Endothelial cell of umbilical vein (primary cell): ENCODE results near the gene MTG2. TPM values are rescaled to one million over a fixed set of nuclear protein-coding genes. Genes with fewer than 3 reads are reported as not detected.

ENCODE experiments used
- BruUV-seq: library from RNA; stranded (reverse); fragments of 400-500 nt; replicated peaks from 2 replicates; lab custom pipeline; 2021; lab: Mats Ljungman, UMichigan
- CTCF ChIA-PET: fragments of 300-600, 350-600 bp; sonication (Branson Sonifier 250); formaldehyde crosslinking; loops from one replicate; lab custom pipeline; 2021; ENCODE audit warnings: antibody characterized with exemption, inconsistent platforms; lab: Charles Lee
- POLR2A ChIA-PET: fragments of 300-600, 350-600 bp; sonication (Branson Sonifier 250); formaldehyde crosslinking; loops from one replicate; lab custom pipeline; 2021; ENCODE audit warnings: antibody characterized with exemption, inconsistent platforms; lab: Charles Lee
- DNase-seq: peaks from one replicate; pipeline ENCODE4 v3.0.0-alpha.2; 2011; ENCODE audit warnings: low read depth, low spot score
- FAIRE-seq: peaks from 2 replicates; lab custom pipeline; 2011; peaks lifted over from hg19 to GRCh38; lab: Jason Lieb, UNC
- H2AFZ ChIP-seq: 2 replicates; pipeline ENCODE4 v1.6.0; 2012; ENCODE audit warnings: low read depth, low read length, control low read depth, inconsistent platforms
- H3K27ac ChIP-seq: 2 replicates; pipeline ENCODE4 v1.5.1; 2011; ENCODE audit warnings: low read depth, mild to moderate bottlenecking, control low read depth, low read length, moderate library complexity; ENCODE audit not compliant: insufficient read depth
- H3K27me3 ChIP-seq, 2 experiments: 2 replicates each; pipeline versions ENCODE4 v1.6.0 to v1.6.1; 2011; ENCODE audit warnings: low read length in 2 of 2, mixed read lengths in 1 of 2; ENCODE audit not compliant: control insufficient read depth in 2 of 2, insufficient read depth in 2 of 2
- H3K36me3 ChIP-seq, 2 experiments: 2 replicates in 1 of 2; 3 replicates in 1 of 2; pipeline ENCODE4 v1.5.1; 2011; ENCODE audit warnings: low read length in 2 of 2, mild to moderate bottlenecking in 1 of 2, moderate library complexity in 1 of 2; ENCODE audit not compliant: control insufficient read depth in 2 of 2, insufficient read depth in 2 of 2; ENCODE audit errors: extremely low read depth in 1 of 2
- H3K4me1 ChIP-seq: 3 replicates; pipeline ENCODE4 v1.5.1; 2011; ENCODE audit warnings: mild to moderate bottlenecking, low read length; ENCODE audit not compliant: control insufficient read depth, insufficient read depth; ENCODE audit errors: extremely low read depth
- H3K4me2 ChIP-seq: 2 replicates; pipeline ENCODE4 v1.6.1; 2011; ENCODE audit warnings: low read length, control low read depth, mixed read lengths; ENCODE audit not compliant: insufficient read depth
- H3K4me3 ChIP-seq, 3 experiments: fragments of 200-600 bp in 1 of 3; sonication (generic), shearing (Covaris generic) in 1 of 3; replicated peaks in 1 of 3; 2 replicates each; pipeline ENCODE4 v1.5.1; 2011 to 2016; ENCODE audit warnings: control low read depth in 3 of 3, low read length in 3 of 3, mild to moderate bottlenecking in 2 of 3, inconsistent platforms in 1 of 3, low read depth in 1 of 3, moderate library complexity in 1 of 3; ENCODE audit not compliant: insufficient read depth in 1 of 3
- H3K79me2 ChIP-seq: 2 replicates; pipeline ENCODE4 v1.6.0; 2012; ENCODE audit warnings: low read length, inconsistent platforms; ENCODE audit not compliant: control insufficient read depth, insufficient read depth
- H3K9ac ChIP-seq: replicated peaks from 2 replicates; pipeline ENCODE3; 2011; ENCODE audit warnings: low read length, control low read depth; ENCODE audit not compliant: insufficient read depth; ENCODE audit errors: extremely low read depth
- H3K9me1 ChIP-seq: replicated peaks from 3 replicates; pipeline ENCODE4 v1.6.0; 2011; ENCODE audit warnings: mild to moderate bottlenecking, low read length; ENCODE audit not compliant: control insufficient read depth, insufficient read depth; ENCODE audit errors: extremely low read depth
- H3K9me3 ChIP-seq: replicated peaks from 2 replicates; pipeline ENCODE4 v1.5.1; 2012; ENCODE audit warnings: low read length, inconsistent platforms; ENCODE audit not compliant: control insufficient read depth, insufficient read depth
- H4K20me1 ChIP-seq: replicated peaks from 2 replicates; pipeline ENCODE3; 2011; ENCODE audit warnings: mild to moderate bottlenecking, low read length; ENCODE audit not compliant: control insufficient read depth, insufficient read depth; ENCODE audit errors: extremely low read depth
- CTCF ChIP-seq, 2 donors: IDR thresholded peaks; 1 replicate in 1 of 2; 2 replicates in 1 of 2; pipeline ENCODE4 v1.5.1; 2011; ENCODE audit warnings: low read length in 2 of 2, mild to moderate bottlenecking in 2 of 2, moderate library complexity in 2 of 2, control low read depth in 1 of 2, inconsistent platforms in 1 of 2, low read depth in 1 of 2; ENCODE audit not compliant: insufficient read depth in 1 of 2; ENCODE audit errors: extremely low read depth in 1 of 2
- EZH2 ChIP-seq: IDR thresholded peaks from 2 replicates; pipeline ENCODE4 v1.6.1; 2012; ENCODE audit warnings: borderline replicate concordance, low read depth, mild to moderate bottlenecking, moderate library complexity, low read length, inconsistent platforms; ENCODE audit not compliant: severe bottlenecking
- FOS ChIP-seq: IDR thresholded peaks from 2 replicates; pipeline ENCODE4 v1.6.1; 2011; ENCODE audit warnings: mild to moderate bottlenecking, low read length, moderate library complexity, borderline replicate concordance; ENCODE audit not compliant: insufficient read depth
- GATA2 ChIP-seq: IDR thresholded peaks from 2 replicates; pipeline ENCODE4 v1.7.0; 2011; ENCODE audit warnings: low read depth, mild to moderate bottlenecking, moderate library complexity, mixed read lengths, low read length; ENCODE audit not compliant: insufficient read length, insufficient read depth
- JUN ChIP-seq: IDR thresholded peaks from 2 replicates; pipeline ENCODE4 v1.6.1; 2011; ENCODE audit warnings: borderline replicate concordance, low read depth; ENCODE audit not compliant: insufficient read length, insufficient read depth
- MAX ChIP-seq: IDR thresholded peaks from 2 replicates; pipeline ENCODE4 v1.6.1; 2011; ENCODE audit not compliant: insufficient read depth, insufficient read length
- MYC ChIP-seq: IDR thresholded peaks from one replicate; pipeline ENCODE4 v1.6.1; 2011; ENCODE audit warnings: mild to moderate bottlenecking, low read depth, low read length
- POLR2A ChIP-seq: IDR thresholded peaks from 2 replicates; pipeline ENCODE4 v1.6.1; 2012; ENCODE audit warnings: low read depth, mild to moderate bottlenecking, control low read depth, low read length
- POLR2AphosphoS5 ChIP-seq: IDR thresholded peaks from 2 replicates; pipeline ENCODE4 v1.6.1; 2012; ENCODE audit warnings: low read depth, mild to moderate bottlenecking, control low read depth, low read length, moderate library complexity; ENCODE audit not compliant: insufficient read depth
- dilution Hi-C: fragments of 300-500 bp; cut with MboI; formaldehyde crosslinking; loops from one replicate; pipeline ENCODE4 v1.15.0; 2019; ENCODE audit warnings: low sequenced_read_pairs; ENCODE audit not compliant: extremely low pct_ligation_motif_present
- intact Hi-C: fragments of 100-400 bp; cut with micrococcal nuclease; formaldehyde crosslinking; loops from one replicate; pipeline ENCODE4 v1.10.0; 2022
- polyA plus RNA-seq, 4 experiments: library from polyadenylated mRNA; depleted of rRNA in 3 of 4; stranded (reverse) in 3 of 4; unstranded in 1 of 4; fragments of >200 nt; gene quantifications; 2 replicates each; pipeline versions ENCODE4 v1.2.1 to v1.2.3, GENCODE V29; 2011 to 2012; ENCODE audit warnings: missing spikeins in 1 of 4
- total RNA-seq: library from RNA; stranded (reverse); gene quantifications from 2 replicates; pipeline ENCODE4 v1.2.3, GENCODE V29; 2021

The MTG2 gene
- total and polyA plus RNA-seq, 2 donors (not counting 3 experiments of a cell fraction or from before 2014, with no cell fraction given): 19.9 to 31.6 TPM

DNA sequence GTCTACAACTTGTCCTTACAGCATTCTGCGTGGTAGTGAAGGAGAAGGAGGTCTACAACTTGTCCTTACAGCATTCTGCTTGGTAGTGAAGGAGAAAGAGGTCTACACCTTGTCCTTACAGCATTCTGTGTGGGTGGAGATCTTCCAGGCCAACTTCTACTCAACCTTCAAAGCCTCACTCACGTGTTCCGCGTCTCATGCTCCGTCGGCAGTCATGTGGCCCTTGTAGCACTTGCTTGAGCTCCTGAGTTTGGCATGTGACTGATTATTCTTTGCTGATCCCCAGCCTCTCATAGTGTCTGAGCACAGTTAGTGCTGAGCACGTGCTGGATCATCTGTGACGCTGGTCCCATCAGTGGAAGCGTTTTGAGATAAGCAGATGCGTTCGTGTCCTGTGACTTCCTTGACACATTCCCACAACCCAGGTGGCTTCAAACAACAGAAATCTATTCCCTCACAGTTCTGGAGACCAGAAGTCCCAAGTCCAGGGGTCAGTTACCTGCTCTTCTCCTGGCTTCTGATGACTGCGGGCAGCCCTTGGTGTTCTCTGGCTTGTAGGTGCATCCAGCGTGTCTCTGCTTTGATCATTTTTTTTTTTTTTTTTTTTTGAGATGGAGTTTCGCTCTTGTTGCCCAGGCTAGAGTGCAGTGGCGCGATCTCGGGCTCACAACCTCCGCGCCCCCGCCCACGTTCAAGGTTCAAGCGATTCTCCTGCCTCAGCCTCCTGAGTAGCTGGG is 36.6 kb upstream of the MTG2 start:
- H3K4me1 ChIP-seq: peaks cover 8% of the 10 kb centered on the region
- DNase-seq (no peak), FAIRE-seq (no peak)
- H3K36me3 ChIP-seq: peaks cover 0 to 2% of the 10 kb centered on the region in 2 experiments
- H3K4me2 ChIP-seq: no peak overlapping the region
- no peaks in the 10 kb centered on the region for H3K9me3 ChIP-seq
- H4K20me1 ChIP-seq: peaks cover 3% of the 10 kb centered on the region
- no peak overlapping the region for H3K27ac ChIP-seq
- dilution Hi-C loops (no loop called here), intact Hi-C loops (no loop called here)
- H3K79me2 ChIP-seq: peaks cover 88% of the 10 kb centered on the region
- no peaks in the 10 kb centered on the region for H3K27me3 ChIP-seq
- no peaks in the 10 kb centered on the region for H3K9me1 ChIP-seq
- H3K4me3 ChIP-seq: no peak overlapping the region
- TF ChIP-seq JUN (no peak), MAX (no peak), MYC (no peak), CTCF (IDR thresholded peaks at IDR 0.05; ENCODE audit: extremely low read depth in 1 of 2, insufficient read depth in 1 of 2, low read depth in 1 of 2, low read length in 2 of 2) (no peak), EZH2 (no peak), POLR2AphosphoS5 (no peak), GATA2 (no peak), POLR2A (no peak), FOS (no peak)
- H3K9ac ChIP-seq: no peak overlapping the region
- no peak overlapping the region for H2AFZ ChIP-seq
- POLR2A ChIA-PET: no interaction called here
- no TSS peak for BruUV-seq
- CTCF ChIA-PET: no interaction called here
